Measurements from ENCODE around the gene BTK.
A peak's percentile ranks its signal among the peaks of the same experiment; 100 is the strongest.

BTK gene

GRCh38 chrX:101393530-101394305 is 7.7 kb upstream of the BTK start:
- DNase-seq (ENCODE audit: low read depth in 3 of 3), result no peak

- DNase-seq (ENCODE audit: low read depth in 3 of 3), result no peak
Observed at GRCh38 chrX:101391831-101392230, 5.8 kb upstream of the BTK start.

- DNase-seq (ENCODE audit: low read depth in 3 of 3), result peak; percentile 50 to 72 (median 70)
Observed at GRCh38 chrX:101390664-101391525, 4.9 kb upstream of the BTK start, which contains the start of gene RPL36A. Gene RPL36A (plus strand): TSS chrX:101391011. CDS start chrX:101391044, 33 bp downstream.

GRCh38 chrX:101388604-101389003 is 2.6 kb upstream of the BTK start:
- DNase-seq (ENCODE audit: low read depth in 3 of 3), result no peak

GRCh38 chrX:101386542-101386885 is 523 bp upstream of the BTK start:
- no peak for DNase-seq (ENCODE audit: low read depth in 3 of 3)

GRCh38 chrX:101385026-101385684 is 836 bp downstream of the BTK start:
- DNase-seq (ENCODE audit: low read depth in 3 of 3), result no peak

- DNase-seq (ENCODE audit: low read depth in 3 of 3), result no peak
Observed at GRCh38 chrX:101383679-101384205, 2.2 kb downstream of the BTK start.

- no peak for DNase-seq (ENCODE audit: low read depth in 3 of 3)
Observed at GRCh38 chrX:101377547-101377946, 8.4 kb downstream of the BTK start.

- DNase-seq (ENCODE audit: low read depth in 3 of 3), result no peak
Observed at GRCh38 chrX:101370888-101371504, 15.0 kb downstream of the BTK start.

- DNase-seq (ENCODE audit: low read depth in 3 of 3), result no peak
Observed at GRCh38 chrX:101369687-101370086, 16.3 kb downstream of the BTK start.

GRCh38 chrX:101368800-101369199 is 17.2 kb downstream of the BTK start:
- no peak for DNase-seq (ENCODE audit: low read depth in 3 of 3)

GRCh38 chrX:101365301-101365795 is 20.6 kb downstream of the BTK start:
- no peak for DNase-seq (ENCODE audit: low read depth in 3 of 3)

- no peak for DNase-seq (ENCODE audit: low read depth in 3 of 3)
Observed at GRCh38 chrX:101362757-101363156, 23.2 kb downstream of the BTK start.

- no peak for DNase-seq (ENCODE audit: low read depth in 3 of 3)
Observed at GRCh38 chrX:101362116-101362515, 23.9 kb downstream of the BTK start.

- DNase-seq (ENCODE audit: low read depth in 3 of 3), result no peak
Observed at GRCh38 chrX:101360390-101360789, 25.6 kb downstream of the BTK start.

- DNase-seq (ENCODE audit: low read depth in 3 of 3), result no peak
Observed at GRCh38 chrX:101359966-101360365, 26.0 kb downstream of the BTK start.

- DNase-seq (ENCODE audit: low read depth in 3 of 3), result no peak
Observed at GRCh38 chrX:101357166-101357795, 28.7 kb downstream of the BTK start.

- DNase-seq (ENCODE audit: low read depth in 3 of 3), result no peak
Observed at GRCh38 chrX:101349193-101349562, 36.8 kb downstream of the BTK start.

- peak; percentile 55 to 58 (median 56) for DNase-seq (ENCODE audit: low read depth in 3 of 3)
Observed at GRCh38 chrX:101348452-101349192, 37.4 kb downstream of the BTK start, which contains the start of gene TIMM8A. Gene TIMM8A (minus strand): TSS chrX:101348742. CDS start chrX:101348664, 78 bp downstream.

- no peak for DNase-seq (ENCODE audit: low read depth in 3 of 3)
Observed at GRCh38 chrX:101347859-101348451, 38.0 kb downstream of the BTK start.

All from stimulated activated CD4-positive, alpha-beta T cell treated with anti-CD3 and anti-CD28 coated beads, TNF-alpha, amount 100 ng/mL, for 4 hours (primary cell).